Chondrocyte (in vitro differentiated cells): ENCODE data around the gene GRB2. TPM values are rescaled to one million over a fixed set of nuclear protein-coding genes. Genes with fewer than 3 reads are reported as not detected.
"Not testable (repeated sequence)": the region's sequence is repeated elsewhere in the genome, so short reads cannot be mapped to it uniquely, and the experiment has no call there.

Experiments used
- DNase-seq: peaks from one replicate; pipeline ENCODE4 v3.0.0; 2021; ENCODE audit warnings: mixed read lengths, low spot score
- H3K27ac Mint-ChIP-seq: one replicate; pipeline ENCODE4 v1.8.0; 2021; ENCODE audit warnings: mild to moderate bottlenecking, moderate library complexity, mixed read lengths; ENCODE audit not compliant: unreplicated experiment
- H3K27me3 Mint-ChIP-seq: 2 replicates; pipeline ENCODE4 v1.8.0; 2021; ENCODE audit warnings: low read depth, mixed read lengths
- H3K36me3 Mint-ChIP-seq: 2 replicates; pipeline ENCODE4 v1.8.0; 2021; ENCODE audit warnings: low read depth, mixed read lengths
- H3K4me1 Mint-ChIP-seq: 2 replicates; pipeline ENCODE4 v1.8.0; 2021; ENCODE audit warnings: low read depth, mild to moderate bottlenecking, mixed read lengths
- H3K4me3 Mint-ChIP-seq: one replicate; pipeline ENCODE4 v1.8.0; 2021; ENCODE audit warnings: mild to moderate bottlenecking, moderate library complexity, mixed read lengths; ENCODE audit not compliant: unreplicated experiment
- H3K9me3 Mint-ChIP-seq: 2 replicates; pipeline ENCODE4 v1.8.0; 2021; ENCODE audit warnings: low read depth, mixed read lengths
- total RNA-seq: library from RNA; stranded (reverse); gene quantifications from 3 replicates; pipeline ENCODE4 v1.2.1, GENCODE V29; 2021
- TF ChIP-seq, protein P1 (sequence below): fragments of 200-600 bp; sonication (generic); IDR thresholded peaks from 2 replicates; pipeline ENCODE4 v1.5.0; 2021; ENCODE audit warnings: antibody characterized with exemption, mild to moderate bottlenecking, moderate library complexity

Gene GRB2
- total RNA-seq, 1 donor from 2014 or later: 79.4 TPM

DNA sequence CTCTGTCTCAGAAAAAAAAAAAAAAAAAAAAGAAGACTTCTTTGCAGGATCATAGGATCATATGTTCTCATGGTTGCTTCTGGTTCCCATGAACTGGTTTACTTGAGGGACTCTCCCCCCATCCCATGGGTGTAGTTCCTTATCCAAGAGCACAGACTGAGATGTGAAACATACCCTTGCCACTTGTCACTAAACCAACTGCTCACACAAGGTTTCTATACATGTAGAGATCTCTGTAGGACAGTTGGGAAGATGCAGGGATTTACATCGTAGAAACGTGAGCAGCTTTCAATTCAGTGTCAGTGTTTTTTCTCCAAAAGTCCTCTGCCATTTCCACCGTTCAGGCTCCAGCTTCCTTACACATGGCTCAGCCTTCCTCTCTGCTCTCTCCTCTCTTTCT lies 39.8 kb upstream of the GRB2 start:
- H3K27ac Mint-ChIP-seq: peak overlapping the region; percentile 99

DNA sequence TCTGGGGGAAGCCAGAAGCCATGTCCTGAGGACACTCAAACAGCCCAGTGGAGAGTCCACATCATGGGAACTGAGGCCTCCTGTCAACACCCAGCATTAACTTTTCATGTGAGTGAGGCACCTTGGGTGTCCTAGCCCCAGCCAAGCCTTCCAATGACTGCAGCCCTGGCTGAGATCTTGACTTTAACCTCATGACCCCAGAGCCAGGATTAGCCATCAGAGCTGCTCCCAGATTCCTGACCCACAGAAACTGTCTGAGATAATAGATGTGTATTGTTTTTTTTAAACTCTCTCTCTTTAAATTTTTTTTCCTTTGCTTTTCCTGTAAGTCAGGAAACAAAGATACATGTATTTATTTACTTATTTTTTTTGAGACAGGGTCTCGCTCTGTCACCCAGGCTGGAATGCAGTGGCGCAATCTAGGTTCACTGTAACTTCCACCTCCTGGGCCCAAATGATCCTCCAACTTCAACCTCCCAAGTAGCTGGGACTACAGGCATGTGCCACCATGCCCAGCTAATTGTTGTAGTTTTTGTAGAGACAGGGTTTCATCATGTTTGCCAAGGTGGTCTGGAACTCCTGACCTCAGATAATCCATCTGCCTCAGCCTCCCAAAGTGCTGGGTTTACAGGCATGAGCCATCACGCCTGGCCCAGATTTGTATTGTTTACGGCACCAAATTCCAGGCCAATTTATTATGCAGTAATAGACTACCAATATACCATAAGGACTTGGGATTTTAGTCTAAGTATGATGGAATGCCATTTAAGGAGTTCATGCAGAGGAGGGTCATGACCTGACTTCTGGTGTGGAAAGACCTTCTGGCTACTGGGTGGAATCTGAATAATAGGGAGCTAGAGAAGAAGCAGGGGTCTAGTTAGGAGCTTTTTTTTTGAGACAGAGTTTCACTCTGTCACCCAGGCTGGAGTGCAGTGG lies 37.0 kb upstream of the GRB2 start:
- Mint-ChIP-seq H3K27me3 (no peaks in the 10 kb centered on the region), H3K4me3 (no peak overlapping the region), H3K27ac (peak overlapping the region; percentile 3), H3K36me3 (no peaks in the 10 kb centered on the region), H3K9me3 (no peaks in the 10 kb centered on the region), H3K4me1 (peaks cover 37% of the 10 kb centered on the region)
- TF ChIP-seq, protein P1, sequence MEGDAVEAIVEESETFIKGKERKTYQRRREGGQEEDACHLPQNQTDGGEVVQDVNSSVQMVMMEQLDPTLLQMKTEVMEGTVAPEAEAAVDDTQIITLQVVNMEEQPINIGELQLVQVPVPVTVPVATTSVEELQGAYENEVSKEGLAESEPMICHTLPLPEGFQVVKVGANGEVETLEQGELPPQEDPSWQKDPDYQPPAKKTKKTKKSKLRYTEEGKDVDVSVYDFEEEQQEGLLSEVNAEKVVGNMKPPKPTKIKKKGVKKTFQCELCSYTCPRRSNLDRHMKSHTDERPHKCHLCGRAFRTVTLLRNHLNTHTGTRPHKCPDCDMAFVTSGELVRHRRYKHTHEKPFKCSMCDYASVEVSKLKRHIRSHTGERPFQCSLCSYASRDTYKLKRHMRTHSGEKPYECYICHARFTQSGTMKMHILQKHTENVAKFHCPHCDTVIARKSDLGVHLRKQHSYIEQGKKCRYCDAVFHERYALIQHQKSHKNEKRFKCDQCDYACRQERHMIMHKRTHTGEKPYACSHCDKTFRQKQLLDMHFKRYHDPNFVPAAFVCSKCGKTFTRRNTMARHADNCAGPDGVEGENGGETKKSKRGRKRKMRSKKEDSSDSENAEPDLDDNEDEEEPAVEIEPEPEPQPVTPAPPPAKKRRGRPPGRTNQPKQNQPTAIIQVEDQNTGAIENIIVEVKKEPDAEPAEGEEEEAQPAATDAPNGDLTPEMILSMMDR: no peak
- no peak for DNase-seq

More for the DNA sequence above, 39.8 kb upstream of the GRB2 start:
- Mint-ChIP-seq H3K4me1 (peaks cover 39% of the 10 kb centered on the region), H3K27me3 (no peaks in the 10 kb centered on the region), H3K4me3 (no peak overlapping the region), H3K9me3 (no peaks in the 10 kb centered on the region), H3K36me3 (no peaks in the 10 kb centered on the region)
- TF ChIP-seq, protein P1: no peak
- no peak for DNase-seq

DNA sequence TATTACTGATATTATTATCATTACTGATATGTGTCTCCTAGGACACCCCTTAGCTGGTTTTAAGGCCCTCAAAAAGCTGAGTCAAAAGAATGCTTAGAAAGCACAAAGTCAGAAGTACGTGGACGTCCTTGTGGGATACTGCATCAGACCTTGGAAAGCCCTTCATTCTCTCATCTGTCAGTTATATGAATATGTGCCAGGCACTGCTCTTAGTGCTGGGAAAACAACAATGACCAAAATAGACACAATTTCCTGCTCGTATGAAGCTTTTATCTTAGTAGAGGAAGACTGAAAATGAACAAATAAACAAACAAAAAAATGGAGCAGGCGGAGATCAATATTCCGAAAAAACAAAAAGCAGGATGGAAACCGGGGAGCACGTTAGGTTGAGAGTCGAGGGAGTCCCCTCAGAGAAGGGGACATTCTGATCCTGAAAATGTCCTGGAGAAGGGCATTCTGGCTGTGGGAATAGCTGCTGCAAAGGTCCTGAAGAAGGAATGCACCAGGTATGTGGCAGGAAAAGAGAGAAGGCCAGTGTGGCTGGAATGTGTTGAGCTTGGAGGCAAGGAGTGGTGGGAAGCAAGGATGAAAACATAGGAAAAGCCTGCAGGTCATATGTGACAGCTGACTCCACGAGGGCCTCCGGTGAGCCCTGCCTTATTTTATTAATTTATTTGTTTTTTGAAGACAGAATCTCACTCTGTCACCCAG lies 35.4 kb upstream of the GRB2 start:
- DNase-seq: no peak
- Mint-ChIP-seq H3K36me3 (no peaks in the 10 kb centered on the region), H3K27me3 (no peaks in the 10 kb centered on the region), H3K4me3 (no peak overlapping the region), H3K27ac (peak overlapping the region; percentile 19), H3K9me3 (no peaks in the 10 kb centered on the region), H3K4me1 (peaks cover 37% of the 10 kb centered on the region)
- TF ChIP-seq, protein P1: no peak

DNA sequence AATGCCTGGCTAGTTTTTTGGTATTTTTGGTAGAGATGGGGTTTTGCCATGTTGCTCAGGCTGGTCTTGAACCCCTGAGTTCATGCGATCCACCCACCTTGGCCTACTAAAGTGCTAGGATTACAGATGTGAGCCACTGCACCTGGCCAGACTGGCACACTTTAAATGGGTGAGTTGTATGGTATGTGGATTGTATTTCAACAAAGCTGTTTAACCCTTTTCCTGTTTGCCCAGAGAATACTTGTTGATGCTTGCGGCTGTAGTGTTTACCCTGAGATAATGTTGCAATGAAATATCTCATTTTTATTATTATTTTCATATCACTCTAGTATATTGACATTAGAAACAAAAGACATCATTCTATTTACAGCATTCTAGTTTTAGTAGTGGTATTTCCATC lies 33.8 kb upstream of the GRB2 start:
- no peaks in the 10 kb centered on the region for H3K36me3 Mint-ChIP-seq
- DNase-seq: no peak
- H3K27ac Mint-ChIP-seq: no peak overlapping the region
- TF ChIP-seq, protein P1: no peak
- H3K9me3 Mint-ChIP-seq: no peaks in the 10 kb centered on the region
- H3K4me1 Mint-ChIP-seq: peaks cover 27% of the 10 kb centered on the region
- no peaks in the 10 kb centered on the region for H3K27me3 Mint-ChIP-seq
- H3K4me3 Mint-ChIP-seq: no peak overlapping the region

DNA sequence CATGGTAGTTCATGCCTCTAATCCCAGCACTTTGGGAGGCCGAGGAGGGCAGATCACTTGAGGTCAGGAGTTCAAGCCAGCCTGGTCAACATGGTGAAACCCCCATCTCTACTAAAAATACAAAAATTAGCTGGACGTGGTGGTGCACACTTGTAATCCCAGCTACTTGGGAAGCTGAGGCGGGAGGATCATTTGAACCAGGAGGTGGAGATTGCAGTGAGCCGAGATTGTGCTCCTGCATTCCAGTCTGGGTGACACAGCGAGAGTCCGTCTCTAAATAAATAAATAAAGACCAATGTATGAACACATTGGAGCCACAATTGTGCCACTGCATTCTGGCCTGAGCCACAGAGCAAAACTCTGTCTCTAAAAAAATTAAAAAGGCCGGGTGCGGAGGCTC lies 31.9 kb upstream of the GRB2 start:
- not testable (repeated sequence) for H3K27ac Mint-ChIP-seq, H3K9me3 Mint-ChIP-seq, DNase-seq, H3K4me3 Mint-ChIP-seq, H3K36me3 Mint-ChIP-seq, H3K27me3 Mint-ChIP-seq
- peaks cover 16% of the 10 kb centered on the region for H3K4me1 Mint-ChIP-seq

DNA sequence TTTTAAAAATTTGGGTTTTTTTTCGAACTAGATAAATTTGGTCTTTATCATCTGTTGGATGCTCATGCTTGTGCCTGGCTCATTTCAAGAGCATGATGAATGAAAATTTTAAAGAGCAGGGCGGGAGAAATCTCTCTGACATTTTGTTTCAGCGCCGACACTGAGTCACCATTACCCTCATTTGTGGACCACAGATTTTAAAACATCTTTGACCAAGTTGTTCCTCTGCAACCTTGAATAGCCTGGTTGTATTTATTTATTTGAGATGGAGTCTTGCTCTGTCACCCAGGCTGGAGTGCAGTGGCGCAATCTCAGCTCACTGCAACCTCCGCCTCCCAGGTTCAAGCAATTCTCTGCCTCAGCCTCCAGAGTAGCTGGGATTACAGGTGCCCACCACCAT lies 29.0 kb upstream of the GRB2 start:
- DNase-seq, H3K9me3 Mint-ChIP-seq, H3K4me3 Mint-ChIP-seq, H3K27me3 Mint-ChIP-seq, H3K36me3 Mint-ChIP-seq, H3K27ac Mint-ChIP-seq: not testable (repeated sequence)
- peaks cover 24% of the 10 kb centered on the region for H3K4me1 Mint-ChIP-seq
